Retinal pigment epithelial cell (primary cell): Measurements from ENCODE around the gene ITGA6.

Experiments
- DNase-seq: peaks from one replicate; pipeline ENCODE4 v3.0.0-alpha.2; 2010; ENCODE audit warnings: low read depth
- H3K4me3 ChIP-seq: 2 replicates; pipeline ENCODE4 v1.5.1; 2011; ENCODE audit warnings: mild to moderate bottlenecking, low read length, control low read depth, moderate library complexity
- TF ChIP-seq, protein P1 (sequence below): conservative IDR thresholded peaks from 2 replicates; pipeline ENCODE4 v1.5.1; 2011; ENCODE audit warnings: low read depth, low read length, control low read depth, inconsistent platforms

ITGA6 gene

DNA sequence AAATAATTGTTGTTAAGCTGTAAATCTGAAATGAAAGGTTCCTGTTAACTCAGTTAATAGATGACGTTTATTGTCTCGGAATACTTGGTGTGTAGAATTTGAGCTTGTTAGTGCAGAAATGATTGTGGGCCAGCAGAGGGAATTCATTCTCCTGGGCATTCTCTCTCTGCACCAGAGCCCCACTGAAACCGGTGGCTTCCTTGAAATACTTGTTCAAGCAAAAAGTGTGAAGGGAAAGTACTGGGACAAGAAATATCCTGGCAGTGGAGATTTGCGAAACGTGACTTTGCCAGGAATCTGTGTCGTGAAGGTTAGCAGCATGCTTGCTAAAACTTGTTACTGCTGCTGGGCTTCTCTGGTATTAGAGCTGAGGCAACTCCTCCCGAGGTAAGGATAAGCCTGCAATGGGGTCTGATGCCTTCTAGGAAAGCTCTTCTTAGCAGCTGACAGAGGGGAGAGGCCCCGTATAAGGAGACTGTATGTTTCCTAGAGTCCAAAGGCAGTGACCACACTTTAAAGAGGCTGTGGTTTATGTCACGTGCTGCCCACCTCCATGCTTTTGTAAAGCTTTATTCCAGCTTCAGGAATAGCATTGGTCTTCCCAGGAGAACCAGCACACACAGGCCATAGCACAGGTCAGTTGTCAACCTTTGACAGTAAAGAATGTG is 2.0 kb downstream of the ITGA6 start:
- H3K4me3 ChIP-seq: peak overlapping the region; percentile 76
- TF ChIP-seq, protein P1, sequence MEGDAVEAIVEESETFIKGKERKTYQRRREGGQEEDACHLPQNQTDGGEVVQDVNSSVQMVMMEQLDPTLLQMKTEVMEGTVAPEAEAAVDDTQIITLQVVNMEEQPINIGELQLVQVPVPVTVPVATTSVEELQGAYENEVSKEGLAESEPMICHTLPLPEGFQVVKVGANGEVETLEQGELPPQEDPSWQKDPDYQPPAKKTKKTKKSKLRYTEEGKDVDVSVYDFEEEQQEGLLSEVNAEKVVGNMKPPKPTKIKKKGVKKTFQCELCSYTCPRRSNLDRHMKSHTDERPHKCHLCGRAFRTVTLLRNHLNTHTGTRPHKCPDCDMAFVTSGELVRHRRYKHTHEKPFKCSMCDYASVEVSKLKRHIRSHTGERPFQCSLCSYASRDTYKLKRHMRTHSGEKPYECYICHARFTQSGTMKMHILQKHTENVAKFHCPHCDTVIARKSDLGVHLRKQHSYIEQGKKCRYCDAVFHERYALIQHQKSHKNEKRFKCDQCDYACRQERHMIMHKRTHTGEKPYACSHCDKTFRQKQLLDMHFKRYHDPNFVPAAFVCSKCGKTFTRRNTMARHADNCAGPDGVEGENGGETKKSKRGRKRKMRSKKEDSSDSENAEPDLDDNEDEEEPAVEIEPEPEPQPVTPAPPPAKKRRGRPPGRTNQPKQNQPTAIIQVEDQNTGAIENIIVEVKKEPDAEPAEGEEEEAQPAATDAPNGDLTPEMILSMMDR: peak; percentile 31
- DNase-seq: no peak

DNA sequence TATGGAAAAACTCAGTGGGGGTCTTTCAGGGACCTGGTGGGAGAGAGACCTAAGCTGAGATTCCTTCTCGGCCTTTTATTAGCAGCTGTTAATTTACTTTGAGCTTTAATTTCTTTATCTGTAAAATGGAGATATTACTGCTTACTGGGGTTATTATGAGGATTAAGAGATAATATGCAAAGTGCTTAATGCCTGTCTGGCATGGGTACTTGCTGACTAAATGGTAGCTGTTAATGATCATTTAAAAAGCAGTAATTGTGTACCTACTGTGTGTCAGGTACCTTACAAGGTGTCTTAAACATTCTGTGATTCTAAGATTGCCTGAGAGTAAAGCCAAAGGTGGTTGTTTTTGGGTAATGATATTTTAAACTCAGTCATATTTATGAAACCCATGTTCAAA is 2.6 kb downstream of the ITGA6 start:
- no peak for DNase-seq
- H3K4me3 ChIP-seq: no peak overlapping the region
- TF ChIP-seq, protein P1: no peak

DNA sequence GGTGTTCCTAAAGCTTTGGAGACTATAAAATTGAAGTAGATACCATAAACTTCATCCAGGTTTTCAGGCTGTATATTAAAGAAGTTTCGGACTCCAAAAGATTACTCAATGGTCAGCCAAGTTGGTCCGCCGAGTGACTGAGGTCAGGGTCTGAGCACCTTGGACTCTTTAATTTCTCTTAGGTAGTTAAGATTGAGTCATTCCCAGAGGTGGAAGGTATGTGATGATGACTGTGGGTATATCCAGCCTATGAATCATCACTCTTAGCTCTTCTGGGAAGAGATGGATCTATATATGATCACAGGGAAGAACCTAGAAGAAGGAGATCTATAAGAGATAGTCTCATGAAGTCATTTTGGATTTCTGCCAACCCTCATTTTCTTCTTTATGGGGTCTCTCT is 3.3 kb downstream of the ITGA6 start:
- DNase-seq: no peak
- no peak overlapping the region for H3K4me3 ChIP-seq
- TF ChIP-seq, protein P1: no peak

DNA sequence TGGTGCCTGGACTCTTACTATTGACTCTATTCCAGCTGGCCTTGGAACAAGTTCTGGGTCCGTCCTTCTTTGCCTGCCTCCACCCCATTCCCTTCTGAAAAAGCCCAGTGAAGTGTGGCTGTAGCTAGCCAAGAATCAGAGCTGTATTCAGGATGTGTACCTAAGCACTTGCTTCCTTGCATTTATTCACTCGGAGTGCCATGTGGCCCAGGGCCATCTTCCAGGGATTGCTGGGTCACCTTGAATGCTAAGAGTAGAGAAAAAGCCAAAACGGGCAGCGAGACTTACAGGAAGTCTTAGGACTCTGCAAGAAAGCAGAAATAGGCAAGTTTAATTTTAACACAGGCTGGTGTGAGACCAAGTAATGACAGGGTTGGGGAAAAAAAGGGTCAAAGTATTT is 4.1 kb downstream of the ITGA6 start:
- H3K4me3 ChIP-seq: no peak overlapping the region
- no peak for DNase-seq
- TF ChIP-seq, protein P1: no peak

DNA sequence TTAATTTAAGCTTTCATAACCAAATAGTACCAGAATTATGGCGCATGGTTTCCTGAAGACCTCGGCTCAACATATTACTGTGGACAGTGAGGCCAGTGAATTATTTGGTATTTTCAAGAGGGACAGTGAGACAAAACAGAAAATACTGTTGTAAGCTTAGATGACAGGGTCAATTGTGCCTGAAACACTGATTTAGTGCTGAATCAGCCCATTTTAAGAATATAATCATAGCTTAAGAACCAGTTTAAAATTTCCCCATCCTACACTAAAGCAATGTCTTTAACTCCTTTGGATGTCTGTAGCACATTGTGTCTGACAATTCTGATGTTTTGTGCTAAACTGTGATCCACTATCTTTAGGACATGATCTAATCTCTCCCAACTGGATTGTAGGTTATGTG is 4.6 kb downstream of the ITGA6 start:
- no peak for DNase-seq
- TF ChIP-seq, protein P1: no peak
- H3K4me3 ChIP-seq: no peak overlapping the region

DNA sequence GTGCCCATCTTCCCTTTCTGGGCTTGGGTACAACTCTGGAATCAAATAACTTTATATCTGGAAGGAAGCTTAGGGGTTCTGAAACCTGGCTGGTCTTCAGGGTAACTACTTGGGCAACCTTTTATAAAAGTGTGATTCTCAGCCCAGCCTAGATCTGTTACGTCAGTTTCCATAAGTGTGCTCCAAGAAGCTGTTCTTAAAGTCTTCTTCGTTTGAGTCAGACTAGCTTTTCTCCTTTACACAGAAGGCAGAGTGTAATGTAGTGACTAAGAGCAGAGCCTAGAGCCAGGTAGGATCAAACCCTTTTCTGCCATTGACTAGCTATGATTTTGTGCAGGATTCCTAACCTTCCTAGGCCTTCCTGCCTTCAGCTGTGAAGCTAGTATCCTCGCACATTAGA is 5.8 kb downstream of the ITGA6 start:
- H3K4me3 ChIP-seq: no peak overlapping the region
- TF ChIP-seq, protein P1: no peak
- no peak for DNase-seq

DNA sequence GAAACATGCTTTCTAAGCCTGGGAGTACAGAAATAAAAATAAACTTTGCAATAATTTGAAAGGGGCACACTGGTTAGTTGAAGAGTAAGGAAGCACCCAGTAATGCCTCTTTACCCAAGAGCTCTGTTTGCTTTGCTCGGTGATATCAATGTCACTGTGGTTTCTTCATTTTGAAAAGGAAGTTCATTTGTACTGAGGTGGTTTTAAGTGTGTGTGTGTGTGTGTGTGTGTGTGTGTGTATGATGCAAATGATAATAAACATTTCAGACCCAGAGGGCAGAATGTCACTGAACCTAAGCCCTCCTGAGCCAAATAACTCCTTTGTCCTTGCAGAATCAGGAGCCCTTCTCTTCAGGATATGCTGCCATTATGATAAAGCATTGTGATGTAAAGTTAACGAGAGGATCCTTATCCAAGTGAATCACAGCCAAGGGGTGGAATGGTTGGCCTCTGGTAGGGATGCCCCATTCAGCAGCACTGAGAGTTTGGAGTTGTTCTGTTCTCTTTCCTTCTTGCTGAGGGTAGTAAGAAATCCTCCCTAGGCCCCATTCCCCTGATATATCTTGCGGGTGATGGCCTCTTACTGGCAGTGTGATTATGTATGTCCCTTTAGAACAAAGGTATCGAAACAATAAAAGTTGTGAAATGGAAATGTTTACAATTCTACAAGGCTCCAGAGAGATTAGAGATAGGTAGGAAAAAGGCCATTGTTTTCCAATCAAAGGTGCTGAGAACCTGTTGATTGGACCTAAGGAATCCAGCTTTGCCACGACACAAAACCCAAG is 7.6 kb downstream of the ITGA6 start:
- TF ChIP-seq, protein P1: no peak
- no peak overlapping the region for H3K4me3 ChIP-seq
- no peak for DNase-seq
